Thoracic aorta (tissue), 2 donors: Measurements from ENCODE around the gene PSMD9. TPM values are rescaled to one million over a fixed set of nuclear protein-coding genes. Genes with fewer than 3 reads are reported as not detected.
"Not testable (repeated sequence)": the region's sequence is repeated elsewhere in the genome, so short reads cannot be mapped to it uniquely, and the experiment has no call there.

ENCODE experiments used
- ATAC-seq: fragments of 150-250 bp; one replicate; pipeline ENCODE4 v1.8.0; 2017; ENCODE audit warnings: low read depth; ENCODE audit not compliant: insufficient number of reproducible peaks, low FRiP score
- DNase-seq: peaks from one replicate; pipeline ENCODE4 v3.0.0-alpha.2; 2020; ENCODE audit warnings: low spot score
- H3K27ac ChIP-seq, 2 donors: fragments of 200-600 bp; sonication (generic); 1 replicate in 1 of 2; 2 replicates in 1 of 2; pipeline ENCODE4 v1.5.1; 2016; ENCODE audit warnings: mild to moderate bottlenecking in 2 of 2, moderate library complexity in 2 of 2
- H3K27me3 ChIP-seq: fragments of 200-600 bp; sonication (generic); replicated peaks from 2 replicates; pipeline ENCODE4 v1.6.0; 2016; ENCODE audit warnings: mild to moderate bottlenecking; ENCODE audit not compliant: insufficient read depth
- H3K36me3 ChIP-seq: fragments of 200-600 bp; sonication (generic); one replicate; pipeline ENCODE4 v1.5.1; 2016
- H3K4me1 ChIP-seq, 2 donors: fragments of 200-600 bp; sonication (generic); 1 replicate in 1 of 2; 2 replicates in 1 of 2; pipeline versions ENCODE4 v1.5.1 to v1.6.0; 2016; ENCODE audit warnings: low read depth in 2 of 2, mild to moderate bottlenecking in 1 of 2; ENCODE audit not compliant: control insufficient read depth in 1 of 2
- H3K4me3 ChIP-seq: fragments of 200-600 bp; sonication (generic); 2 replicates; pipeline ENCODE4 v1.5.1; 2016; ENCODE audit warnings: mild to moderate bottlenecking
- H3K9me3 ChIP-seq: fragments of 200-600 bp; sonication (generic); 2 replicates; pipeline ENCODE4 v1.5.1; 2016
- total RNA-seq, 2 donors: library from RNA; depleted of rRNA; stranded (reverse); fragments of >200 nt; gene quantifications; one replicate each; pipeline versions ENCODE4 v1.1.0 to v1.2.3, GENCODE V29; 2016
- TF ChIP-seq, protein P1 (sequence below): fragments of 200-600 bp; sonication (generic); IDR thresholded peaks from one replicate; pipeline ENCODE4 v1.5.1; 2019; ENCODE audit warnings: antibody characterized with exemption

PSMD9 gene
- total RNA-seq, 2 donors from 2014 or later, result 93.4 to 101 TPM

DNA sequence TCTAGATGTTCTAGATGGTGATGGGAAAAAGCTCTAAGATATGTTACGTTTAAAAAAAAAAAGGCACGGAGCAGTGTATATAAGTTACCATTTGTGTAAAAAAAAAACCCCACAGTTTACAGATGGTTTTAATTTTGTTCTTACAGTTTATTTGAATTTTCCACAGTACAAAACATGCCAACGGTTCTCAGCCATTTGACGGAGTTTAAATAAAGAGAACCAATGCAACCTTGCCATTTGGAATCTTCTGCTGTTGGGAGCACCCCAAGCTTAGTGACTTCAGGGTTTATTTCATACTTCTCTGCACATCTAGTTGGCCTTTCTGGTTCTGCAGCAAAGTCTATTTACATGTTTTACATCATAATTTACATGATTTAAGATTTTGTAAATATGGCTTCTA, 22.3 kb upstream of the PSMD9 start:
- DNase-seq (no peak), ATAC-seq (no peak)
- peaks cover 2 to 20% of the 10 kb centered on the region in 2 donors for H3K4me1 ChIP-seq
- H3K36me3 ChIP-seq, result no peaks in the 10 kb centered on the region
- no peaks in the 10 kb centered on the region for H3K9me3 ChIP-seq
- no peaks in the 10 kb centered on the region for H3K27me3 ChIP-seq
- H3K27ac ChIP-seq, result no peak overlapping the region
- TF ChIP-seq, protein P1, sequence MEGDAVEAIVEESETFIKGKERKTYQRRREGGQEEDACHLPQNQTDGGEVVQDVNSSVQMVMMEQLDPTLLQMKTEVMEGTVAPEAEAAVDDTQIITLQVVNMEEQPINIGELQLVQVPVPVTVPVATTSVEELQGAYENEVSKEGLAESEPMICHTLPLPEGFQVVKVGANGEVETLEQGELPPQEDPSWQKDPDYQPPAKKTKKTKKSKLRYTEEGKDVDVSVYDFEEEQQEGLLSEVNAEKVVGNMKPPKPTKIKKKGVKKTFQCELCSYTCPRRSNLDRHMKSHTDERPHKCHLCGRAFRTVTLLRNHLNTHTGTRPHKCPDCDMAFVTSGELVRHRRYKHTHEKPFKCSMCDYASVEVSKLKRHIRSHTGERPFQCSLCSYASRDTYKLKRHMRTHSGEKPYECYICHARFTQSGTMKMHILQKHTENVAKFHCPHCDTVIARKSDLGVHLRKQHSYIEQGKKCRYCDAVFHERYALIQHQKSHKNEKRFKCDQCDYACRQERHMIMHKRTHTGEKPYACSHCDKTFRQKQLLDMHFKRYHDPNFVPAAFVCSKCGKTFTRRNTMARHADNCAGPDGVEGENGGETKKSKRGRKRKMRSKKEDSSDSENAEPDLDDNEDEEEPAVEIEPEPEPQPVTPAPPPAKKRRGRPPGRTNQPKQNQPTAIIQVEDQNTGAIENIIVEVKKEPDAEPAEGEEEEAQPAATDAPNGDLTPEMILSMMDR, result no peak
- no peak overlapping the region for H3K4me3 ChIP-seq

DNA sequence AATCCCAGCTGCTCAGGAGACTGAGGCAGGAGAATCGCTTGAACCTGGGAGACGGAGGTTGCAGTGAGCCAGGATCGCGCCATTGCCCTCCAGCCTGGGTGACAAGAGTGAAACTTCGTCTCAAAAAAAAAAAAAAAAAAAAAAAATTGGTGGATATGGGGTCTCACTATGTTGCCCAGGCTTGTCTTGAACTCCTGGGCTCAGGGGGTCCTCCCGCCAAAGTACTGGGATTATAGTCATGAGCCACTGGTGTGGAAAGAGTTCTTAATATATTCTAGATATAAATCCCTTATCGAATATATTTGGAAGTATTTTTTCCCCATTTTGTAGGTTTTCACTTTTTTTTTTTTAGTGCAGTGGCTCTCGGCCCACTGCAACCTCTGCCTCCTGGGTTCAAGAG, 19.4 kb upstream of the PSMD9 start:
- not testable (repeated sequence) for ATAC-seq

DNA sequence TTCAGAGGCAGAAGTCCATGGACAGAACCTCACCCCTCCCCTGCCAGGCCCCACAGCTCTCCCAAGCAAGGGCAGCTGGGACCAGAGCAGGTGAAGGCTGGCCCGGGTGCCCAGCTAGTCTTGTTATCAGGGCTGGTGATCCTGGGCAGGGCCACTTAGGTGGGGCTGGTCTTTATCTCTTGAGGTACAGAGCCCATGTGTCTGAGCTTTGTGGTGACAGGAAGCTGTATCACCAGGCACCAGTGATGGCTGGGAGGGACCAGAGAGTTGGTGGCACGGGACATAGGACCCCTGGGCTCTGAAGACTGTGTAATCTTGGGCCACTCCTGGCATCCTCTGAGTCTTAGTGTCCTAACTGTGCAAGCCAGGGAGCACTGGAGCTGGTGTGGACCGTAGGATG, 17.1 kb upstream of the PSMD9 start:
- ATAC-seq, result no peak
- H3K27ac ChIP-seq, result no peak overlapping the region
- no peak for DNase-seq
- H3K4me1 ChIP-seq, result no peaks in the 10 kb centered on the region
- H3K36me3 ChIP-seq, result no peaks in the 10 kb centered on the region
- H3K4me3 ChIP-seq, result no peak overlapping the region
- no peaks in the 10 kb centered on the region for H3K27me3 ChIP-seq
- H3K9me3 ChIP-seq, result no peaks in the 10 kb centered on the region
- TF ChIP-seq, protein P1, result no peak

More for the DNA sequence above, 19.4 kb upstream of the PSMD9 start:
- not testable (repeated sequence) for DNase-seq, H3K4me3 ChIP-seq, H3K36me3 ChIP-seq, H3K4me1 ChIP-seq, H3K27ac ChIP-seq, H3K27me3 ChIP-seq, H3K9me3 ChIP-seq

DNA sequence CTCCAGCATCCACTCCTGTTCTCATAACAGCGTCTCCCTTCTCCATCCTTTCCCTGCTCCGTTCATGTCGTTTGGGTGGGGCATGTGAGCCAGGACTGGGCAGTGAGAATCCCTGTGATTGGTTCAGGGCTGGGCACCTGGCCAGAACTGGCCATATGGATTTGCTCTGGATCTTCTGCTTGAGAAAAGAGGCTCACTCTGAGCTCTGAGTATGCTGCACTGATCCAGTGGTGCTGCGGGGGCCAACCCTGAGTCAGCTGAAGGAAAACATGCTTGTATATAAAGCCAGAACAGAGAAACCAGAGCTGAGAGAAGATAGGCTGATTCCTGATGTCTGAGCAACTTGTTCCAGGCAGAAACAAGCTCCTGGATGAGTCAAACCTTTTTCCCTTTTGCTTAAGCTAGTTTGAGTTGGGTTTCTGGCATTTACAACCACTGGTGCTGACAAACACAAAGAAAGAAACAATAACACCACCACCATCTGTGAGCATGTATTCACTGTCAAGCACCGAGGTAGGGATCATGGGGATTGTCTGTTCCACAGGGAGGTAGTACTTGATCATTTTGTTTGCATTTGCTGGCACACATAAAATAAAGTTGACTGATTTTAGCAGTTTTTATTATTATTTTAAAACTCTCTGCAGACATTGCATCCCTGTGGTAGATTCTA, 15.9 kb upstream of the PSMD9 start:
- H3K4me3 ChIP-seq, result no peak overlapping the region
- H3K4me1 ChIP-seq, result no peaks in the 10 kb centered on the region
- ATAC-seq (no peak), DNase-seq (no peak)
- no peaks in the 10 kb centered on the region for H3K36me3 ChIP-seq
- H3K27ac ChIP-seq, result no peak overlapping the region
- H3K9me3 ChIP-seq, result no peaks in the 10 kb centered on the region
- no peaks in the 10 kb centered on the region for H3K27me3 ChIP-seq
- TF ChIP-seq, protein P1, result no peak

DNA sequence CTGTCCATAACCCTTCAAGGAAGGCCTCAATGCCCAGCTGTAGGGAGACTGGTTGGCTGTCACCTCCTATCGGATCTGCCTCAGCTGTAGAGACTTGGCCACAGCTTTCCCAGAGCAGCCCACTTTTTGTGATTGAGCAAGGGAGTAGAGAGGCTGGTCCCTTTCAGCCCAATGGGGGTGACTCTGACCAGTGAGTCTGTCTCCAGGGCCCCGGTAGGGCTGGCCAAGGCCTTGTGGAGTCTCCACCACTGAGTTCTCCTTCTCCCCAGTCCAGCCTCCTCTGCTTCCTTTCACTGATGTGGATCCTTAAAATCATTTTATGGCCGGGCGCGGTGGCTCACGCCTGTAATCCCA, 15.4 kb upstream of the PSMD9 start:
- H3K9me3 ChIP-seq, result no peaks in the 10 kb centered on the region
- ATAC-seq (no peak), DNase-seq (no peak)
- no peak overlapping the region for H3K27ac ChIP-seq
- no peaks in the 10 kb centered on the region for H3K4me1 ChIP-seq
- TF ChIP-seq, protein P1, result no peak
- no peak overlapping the region for H3K4me3 ChIP-seq
- H3K36me3 ChIP-seq, result no peaks in the 10 kb centered on the region
- no peaks in the 10 kb centered on the region for H3K27me3 ChIP-seq

DNA sequence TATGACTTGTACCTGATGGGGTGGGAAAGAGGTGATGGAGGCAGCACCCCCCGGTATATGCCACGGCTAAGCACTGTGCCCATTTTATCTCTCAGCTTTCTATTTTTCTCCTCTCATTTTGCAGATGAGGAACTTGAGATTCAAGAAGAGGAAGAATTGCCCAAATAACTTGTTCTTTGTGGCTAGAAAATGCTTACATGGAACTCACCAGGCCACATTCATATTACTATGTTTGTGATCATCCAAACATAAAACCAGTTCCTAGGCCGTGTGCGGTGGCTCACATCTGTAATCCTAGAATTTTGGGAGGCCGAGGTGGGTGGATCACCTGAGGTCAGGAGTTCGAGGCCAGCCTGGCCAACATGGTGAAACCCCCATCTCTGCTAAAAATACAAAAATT, 14.5 kb upstream of the PSMD9 start:
- Histone ChIP-seq H3K27me3 (no peaks in the 10 kb centered on the region), H3K9me3 (no peaks in the 10 kb centered on the region), H3K27ac (no peak overlapping the region), H3K36me3 (no peaks in the 10 kb centered on the region), H3K4me1 (no peaks in the 10 kb centered on the region), H3K4me3 (no peak overlapping the region)
- DNase-seq (no peak), ATAC-seq (no peak)
- TF ChIP-seq, protein P1, result no peak
